Gastroesophageal sphincter (tissue), 4 donors: ENCODE measurements around the gene PIK3IP1. TPM values are rescaled to one million over a fixed set of nuclear protein-coding genes. Genes with fewer than 3 reads are reported as not detected.

Experiments
- ATAC-seq: fragments of 150-250 bp; one replicate; pipeline ENCODE4 v1.9.1; 2016; ENCODE audit warnings: mild to moderate bottlenecking, moderate library complexity
- H3K27ac ChIP-seq, 4 donors: fragments of 200-600 bp; sonication (generic) in 3 of 4; 1 replicate in 3 of 4; 2 replicates in 1 of 4; pipeline ENCODE4 v1.5.1; 2016 to 2019
- H3K27me3 ChIP-seq: fragments of 200-600 bp; sonication (generic); one replicate; pipeline ENCODE4 v1.5.1; 2019
- H3K36me3 ChIP-seq, 2 donors: fragments of 200-600 bp; sonication (generic); one replicate each; pipeline ENCODE4 v1.5.1; 2019; ENCODE audit warnings: control low read depth in 1 of 2
- H3K4me1 ChIP-seq, 3 donors: fragments of 200-600 bp; sonication (generic); 1 replicate in 2 of 3; 2 replicates in 1 of 3; pipeline ENCODE4 v1.5.1; 2016 to 2019; ENCODE audit warnings: control low read depth in 2 of 3
- H3K4me3 ChIP-seq, 2 donors: fragments of 200-600 bp; sonication (generic); one replicate each; pipeline ENCODE4 v1.5.1; 2019; ENCODE audit warnings: mild to moderate bottlenecking in 1 of 2, moderate library complexity in 1 of 2
- H3K9me3 ChIP-seq, 3 donors: fragments of 200-600 bp; sonication (generic); one replicate each; pipeline ENCODE4 v1.5.1; 2017 to 2019; ENCODE audit warnings: control low read depth in 2 of 3
- EP300 ChIP-seq: sonication (generic); formaldehyde crosslinking; IDR thresholded peaks from one replicate; pipeline ENCODE4 v1.6.1; 2017; ENCODE audit warnings: antibody characterized with exemption, mild to moderate bottlenecking
- POLR2A ChIP-seq, 2 donors: fragments of 450-650 bp; IDR thresholded peaks; one replicate each; pipeline ENCODE4 v1.6.1; 2017; ENCODE audit warnings: antibody characterized with exemption in 2 of 2, mild to moderate bottlenecking in 2 of 2, moderate library complexity in 1 of 2
- POLR2AphosphoS5 ChIP-seq: sonication (generic); formaldehyde crosslinking; IDR thresholded peaks from one replicate; pipeline ENCODE4 v1.6.1; 2017; ENCODE audit warnings: antibody characterized with exemption
- WGBS, 2 donors: methylation state at CpG; one replicate each; pipeline ENCODE4 v1.1.5; 2018; ENCODE audit warnings: low coverage in 1 of 2; 5-methylcytosine and 5-hydroxymethylcytosine counted together
- total RNA-seq, 4 donors: library from RNA; depleted of rRNA; stranded (reverse); fragments of >200 nt; gene quantifications; one replicate each; pipeline ENCODE4 v1.1.0, GENCODE V29; 2016
- TF ChIP-seq, protein P1 (sequence below), 4 experiments: fragments of 200-600 bp in 2 of 4; fragments of 450-650 bp in 2 of 4; sonication (generic) in 1 of 4; IDR thresholded peaks; one replicate each; pipeline ENCODE4 v1.5.1; 2017 to 2019; ENCODE audit warnings: antibody characterized with exemption in 4 of 4, mild to moderate bottlenecking in 2 of 4, moderate library complexity in 2 of 4

Gene PIK3IP1
- total RNA-seq, 4 donors from 2014 or later: 28.8 to 53.7 (median 37.8) TPM

GRCh38 chr22:31262312-31263133 is 29.8 kb downstream of the PIK3IP1 start:
- Histone ChIP-seq H3K27me3 (no peaks in the 10 kb centered on the region), H3K36me3 (peaks cover 0 to 94% of the 10 kb centered on the region in 2 donors), H3K9me3 (no peaks in the 10 kb centered on the region), H3K4me3 (no peak overlapping the region), H3K27ac (no peak overlapping the region), H3K4me1 (no peaks in the 10 kb centered on the region)
- 20 to 58% methylated on average over 1 to 3 of the region's 13 CpGs for WGBS, 2 donors
- no peak for ATAC-seq
- TF ChIP-seq EP300: no peak
- TF ChIP-seq, protein P1, sequence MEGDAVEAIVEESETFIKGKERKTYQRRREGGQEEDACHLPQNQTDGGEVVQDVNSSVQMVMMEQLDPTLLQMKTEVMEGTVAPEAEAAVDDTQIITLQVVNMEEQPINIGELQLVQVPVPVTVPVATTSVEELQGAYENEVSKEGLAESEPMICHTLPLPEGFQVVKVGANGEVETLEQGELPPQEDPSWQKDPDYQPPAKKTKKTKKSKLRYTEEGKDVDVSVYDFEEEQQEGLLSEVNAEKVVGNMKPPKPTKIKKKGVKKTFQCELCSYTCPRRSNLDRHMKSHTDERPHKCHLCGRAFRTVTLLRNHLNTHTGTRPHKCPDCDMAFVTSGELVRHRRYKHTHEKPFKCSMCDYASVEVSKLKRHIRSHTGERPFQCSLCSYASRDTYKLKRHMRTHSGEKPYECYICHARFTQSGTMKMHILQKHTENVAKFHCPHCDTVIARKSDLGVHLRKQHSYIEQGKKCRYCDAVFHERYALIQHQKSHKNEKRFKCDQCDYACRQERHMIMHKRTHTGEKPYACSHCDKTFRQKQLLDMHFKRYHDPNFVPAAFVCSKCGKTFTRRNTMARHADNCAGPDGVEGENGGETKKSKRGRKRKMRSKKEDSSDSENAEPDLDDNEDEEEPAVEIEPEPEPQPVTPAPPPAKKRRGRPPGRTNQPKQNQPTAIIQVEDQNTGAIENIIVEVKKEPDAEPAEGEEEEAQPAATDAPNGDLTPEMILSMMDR (IDR thresholded peaks at IDR 0.05): no peak
- TF ChIP-seq POLR2AphosphoS5: no peak
- no peak for TF ChIP-seq POLR2A (IDR thresholded peaks at IDR 0.05)

DNA sequence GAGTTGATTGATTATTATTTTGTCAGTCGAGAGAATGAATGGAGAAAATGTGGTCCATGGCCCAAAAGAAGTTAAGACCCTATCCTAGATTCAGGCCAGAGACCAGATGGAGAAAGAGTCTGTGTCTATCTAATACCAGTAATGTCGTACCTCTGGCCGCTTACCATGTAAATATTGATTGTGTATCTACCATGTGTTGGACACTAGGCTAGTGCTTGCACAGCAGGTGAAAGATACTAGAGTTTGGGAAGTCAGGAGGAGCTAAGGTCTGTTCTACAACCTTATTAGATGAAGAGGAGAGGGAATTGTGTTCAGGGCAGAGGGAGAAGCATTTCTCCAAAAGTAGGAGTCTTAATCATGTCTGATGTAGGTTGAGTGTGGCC is 31.8 kb downstream of the PIK3IP1 start:
- WGBS, 2 donors: 97 to 100% methylated on average over 1 to 3 of the region's 3 CpGs
- Histone ChIP-seq H3K27me3 (no peaks in the 10 kb centered on the region), H3K36me3 (peaks cover 0 to 74% of the 10 kb centered on the region in 2 donors), H3K27ac (no peak overlapping the region), H3K9me3 (no peaks in the 10 kb centered on the region), H3K4me1 (no peaks in the 10 kb centered on the region), H3K4me3 (no peak overlapping the region)
- no peak for TF ChIP-seq EP300
- TF ChIP-seq, protein P1 (IDR thresholded peaks at IDR 0.05): no peak
- no peak for TF ChIP-seq POLR2A (IDR thresholded peaks at IDR 0.05)
- no peak for TF ChIP-seq POLR2AphosphoS5
- no peak for ATAC-seq

GRCh38 chr22:31259798-31260473 is 32.4 kb downstream of the PIK3IP1 start:
- Histone ChIP-seq H3K27me3 (no peaks in the 10 kb centered on the region), H3K27ac (no peak overlapping the region), H3K4me3 (no peak overlapping the region), H3K4me1 (no peaks in the 10 kb centered on the region), H3K36me3 (peaks cover 0 to 70% of the 10 kb centered on the region in 2 donors), H3K9me3 (no peaks in the 10 kb centered on the region)
- 83 to 87% methylated on average over 5 to 6 of the region's 8 CpGs for WGBS, 2 donors
- TF ChIP-seq, protein P1 (IDR thresholded peaks at IDR 0.05): no peak
- TF ChIP-seq POLR2A (IDR thresholded peaks at IDR 0.05) (no peak), EP300 (no peak), POLR2AphosphoS5 (no peak)
- no peak for ATAC-seq

- H3K4me1 ChIP-seq: peaks cover 0 to 33% (median 6%) of the 10 kb centered on the region in 3 donors
- H3K4me3 ChIP-seq: no peak overlapping the region
- H3K27me3 ChIP-seq: no peaks in the 10 kb centered on the region
- WGBS, 2 donors: 90% methylated on average over 4 of the region's 4 CpGs; no CpG with 5 or more reads in 1 of the 2 donors
- peak overlapping the region in 1 of 4 donors; percentile 7 for H3K27ac ChIP-seq
- H3K36me3 ChIP-seq: peaks cover 0 to 10% of the 10 kb centered on the region in 2 donors
- TF ChIP-seq, protein P1 (IDR thresholded peaks at IDR 0.05): no peak
- no peak for TF ChIP-seq EP300
- no peak for TF ChIP-seq POLR2A (IDR thresholded peaks at IDR 0.05)
- no peak for TF ChIP-seq POLR2AphosphoS5
- ATAC-seq: no peak
- H3K9me3 ChIP-seq: no peaks in the 10 kb centered on the region
Observed at GRCh38 chr22:31253949-31254348, 38.3 kb downstream of the PIK3IP1 start.
